MM.1S (cell line): ENCODE results near the gene MYD88.

Experiments used
- CTCF ChIP-seq: fragments of 300-600 bp; sonication (generic); IDR thresholded peaks from 2 replicates; pipeline ENCODE4 v1.5.1; 2016; ENCODE audit warnings: antibody characterized with exemption, low read length, mixed read lengths
- EZH2 ChIP-seq: fragments of 300-600 bp; sonication (generic); optimal IDR thresholded peaks from 2 replicates; pipeline ENCODE3; 2017; ENCODE audit warnings: low read depth, mild to moderate bottlenecking, antibody characterized with exemption, low read length, mixed read lengths
- EZH2phosphoT487 ChIP-seq: fragments of 300-600 bp; sonication (generic); IDR thresholded peaks from 2 replicates; pipeline ENCODE4 v1.6.1; 2018; ENCODE audit warnings: antibody characterized with exemption, low read length

- TF ChIP-seq EZH2phosphoT487 (no peak), CTCF (no peak), EZH2 (no peak)
These were observed 7.8 kb upstream of the MYD88 start for GRCh38 chr3:38130631-38131065.
